ENCODE data around the gene AIFM3.

DNA sequence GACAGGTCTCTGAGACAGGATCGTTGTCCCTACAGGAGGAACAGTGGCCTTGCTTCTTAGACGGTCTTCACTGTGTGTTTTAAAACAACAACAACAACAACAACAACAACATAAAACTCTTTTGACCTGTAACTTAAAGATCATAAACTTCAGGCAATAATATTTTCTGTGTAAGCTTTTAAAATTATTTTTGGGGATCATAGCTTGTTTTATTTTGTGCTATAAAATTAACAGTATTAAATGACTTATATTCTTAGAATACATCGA, 13.8 kb upstream of the AIFM3 start:
- TF ChIP-seq, protein P1, sequence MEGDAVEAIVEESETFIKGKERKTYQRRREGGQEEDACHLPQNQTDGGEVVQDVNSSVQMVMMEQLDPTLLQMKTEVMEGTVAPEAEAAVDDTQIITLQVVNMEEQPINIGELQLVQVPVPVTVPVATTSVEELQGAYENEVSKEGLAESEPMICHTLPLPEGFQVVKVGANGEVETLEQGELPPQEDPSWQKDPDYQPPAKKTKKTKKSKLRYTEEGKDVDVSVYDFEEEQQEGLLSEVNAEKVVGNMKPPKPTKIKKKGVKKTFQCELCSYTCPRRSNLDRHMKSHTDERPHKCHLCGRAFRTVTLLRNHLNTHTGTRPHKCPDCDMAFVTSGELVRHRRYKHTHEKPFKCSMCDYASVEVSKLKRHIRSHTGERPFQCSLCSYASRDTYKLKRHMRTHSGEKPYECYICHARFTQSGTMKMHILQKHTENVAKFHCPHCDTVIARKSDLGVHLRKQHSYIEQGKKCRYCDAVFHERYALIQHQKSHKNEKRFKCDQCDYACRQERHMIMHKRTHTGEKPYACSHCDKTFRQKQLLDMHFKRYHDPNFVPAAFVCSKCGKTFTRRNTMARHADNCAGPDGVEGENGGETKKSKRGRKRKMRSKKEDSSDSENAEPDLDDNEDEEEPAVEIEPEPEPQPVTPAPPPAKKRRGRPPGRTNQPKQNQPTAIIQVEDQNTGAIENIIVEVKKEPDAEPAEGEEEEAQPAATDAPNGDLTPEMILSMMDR (IDR thresholded peaks at IDR 0.05): no peak
- TF ChIP-seq POLR2A (IDR thresholded peaks at IDR 0.05): no peak
